CD8-positive, alpha-beta memory T cell (primary cell): ENCODE results near the gene CYTIP. TPM values are rescaled to one million over a fixed set of nuclear protein-coding genes. Genes with fewer than 3 reads are reported as not detected.
"Not testable (repeated sequence)": the region's sequence is repeated elsewhere in the genome, so short reads cannot be mapped to it uniquely, and the experiment has no call there.

Source experiments
- CTCF ChIA-PET: fragments of 350-600 bp; sonication (Branson Sonifier 250); formaldehyde crosslinking; loops from one replicate; lab custom pipeline; 2021; ENCODE audit warnings: antibody characterized with exemption; lab: Charles Lee
- POLR2A ChIA-PET: fragments of 350-600 bp; sonication (Branson Sonifier 250); formaldehyde crosslinking; loops from one replicate; lab custom pipeline; 2021; ENCODE audit warnings: antibody characterized with exemption; lab: Charles Lee
- DNase-seq, 5 donors: peaks; one replicate each; pipeline versions ENCODE4 v3.0.0 to v3.0.0-alpha.2; 2020 to 2022; ENCODE audit warnings: mixed read lengths in 1 of 5
- H3K27ac ChIP-seq: one replicate; pipeline ENCODE4 v1.7.0; 2013; ENCODE audit warnings: low read depth, mild to moderate bottlenecking, low read length, moderate library complexity
- H3K27me3 ChIP-seq: 2 replicates; pipeline ENCODE4 v1.7.0; 2013; ENCODE audit warnings: low read length, mild to moderate bottlenecking; ENCODE audit not compliant: insufficient read depth, poor library complexity, severe bottlenecking
- H3K36me3 ChIP-seq: 2 replicates; pipeline ENCODE4 v1.7.0; 2013; ENCODE audit warnings: mild to moderate bottlenecking, low read length, moderate library complexity; ENCODE audit not compliant: insufficient read depth
- H3K4me1 ChIP-seq: 2 replicates; pipeline ENCODE4 v1.7.0; 2013; ENCODE audit warnings: mild to moderate bottlenecking, low read length, moderate library complexity; ENCODE audit not compliant: insufficient read depth
- H3K4me3 ChIP-seq: 2 replicates; pipeline ENCODE4 v1.7.0; 2013; ENCODE audit warnings: mild to moderate bottlenecking, low read length
- H3K9me3 ChIP-seq: 2 replicates; pipeline ENCODE4 v1.7.0; 2013; ENCODE audit warnings: mild to moderate bottlenecking, low read length
- H3K27ac Mint-ChIP-seq, 8 donors: one replicate each; pipeline ENCODE4 v1.8.0; 2020 to 2021; ENCODE audit warnings: mixed read lengths in 8 of 8, mild to moderate bottlenecking in 6 of 8, inconsistent platforms in 3 of 8, moderate library complexity in 3 of 8
- H3K27me3 Mint-ChIP-seq, 2 donors: one replicate each; pipeline ENCODE4 v1.8.0; 2020 to 2021; ENCODE audit warnings: mixed read lengths in 2 of 2, mild to moderate bottlenecking in 1 of 2, moderate library complexity in 1 of 2
- H3K36me3 Mint-ChIP-seq, 3 donors: one replicate each; pipeline ENCODE4 v1.8.0; 2020 to 2021; ENCODE audit warnings: mixed read lengths in 3 of 3, inconsistent platforms in 1 of 3, mild to moderate bottlenecking in 1 of 3
- H3K4me1 Mint-ChIP-seq, 3 donors: one replicate each; pipeline ENCODE4 v1.8.0; 2020 to 2021; ENCODE audit warnings: mixed read lengths in 3 of 3, inconsistent platforms in 1 of 3, mild to moderate bottlenecking in 1 of 3
- H3K4me3 Mint-ChIP-seq, 7 donors: one replicate each; pipeline ENCODE4 v1.8.0; 2020 to 2021; ENCODE audit warnings: mixed read lengths in 7 of 7, mild to moderate bottlenecking in 6 of 7, moderate library complexity in 4 of 7, inconsistent platforms in 2 of 7
- H3K9me3 Mint-ChIP-seq, 5 donors: one replicate each; pipeline ENCODE4 v1.8.0; 2020 to 2022; ENCODE audit warnings: mixed read lengths in 5 of 5, mild to moderate bottlenecking in 3 of 5, moderate library complexity in 2 of 5, inconsistent platforms in 1 of 5
- polyA plus RNA-seq: library from polyadenylated mRNA; unstranded; fragments of 300-500 nt; fragmentation: Illumina TruSeq; gene quantifications from one replicate; pipeline ENCODE4 v1.2.3, GENCODE V29; 2021
- total RNA-seq, 2 experiments: library from RNA; stranded (reverse); gene quantifications; one replicate each; pipeline ENCODE4 v1.2.3, GENCODE V29; 2021

Gene CYTIP
- total and polyA plus RNA-seq, 3 experiments from 2014 or later: 144 to 202 (median 195) TPM

DNA sequence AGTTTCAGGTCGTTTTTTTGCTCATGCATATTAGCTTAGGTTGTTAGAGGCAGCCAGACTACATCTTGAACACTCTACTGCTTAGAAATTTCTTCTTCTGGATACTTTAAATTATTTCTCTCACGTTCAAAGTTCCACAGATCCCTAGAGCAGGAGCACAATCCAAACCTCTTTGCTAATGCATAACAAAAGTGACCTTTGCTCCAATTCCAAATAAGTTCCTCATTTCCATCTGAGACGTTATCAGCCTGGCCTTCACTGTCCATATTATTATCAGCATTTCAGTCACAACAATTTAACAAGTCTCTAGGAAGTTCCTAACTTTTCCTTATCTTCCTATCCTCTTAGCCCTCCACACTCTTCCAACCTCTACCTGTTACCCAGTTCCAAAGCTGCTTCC is 67.8 kb downstream of the CYTIP start:
- H3K27me3 ChIP-seq: no peaks in the 10 kb centered on the region
- H3K9me3 ChIP-seq: peaks cover 13% of the 10 kb centered on the region
- Mint-ChIP-seq H3K27ac (peak overlapping the region in 1 of 8 donors; percentile 10), H3K9me3 (peaks cover 15 to 24% (median 22%) of the 10 kb centered on the region in 5 donors), H3K4me1 (peaks cover 13 to 15% (median 15%) of the 10 kb centered on the region in 3 donors), H3K36me3 (peaks cover 8 to 30% (median 17%) of the 10 kb centered on the region in 3 donors), H3K27me3 (no peaks in the 10 kb centered on the region), H3K4me3 (peak overlapping the region in 1 of 7 donors; percentile 4)
- peaks cover 7% of the 10 kb centered on the region for H3K4me1 ChIP-seq
- no peak overlapping the region for H3K4me3 ChIP-seq
- DNase-seq: no peak
- H3K36me3 ChIP-seq: no peaks in the 10 kb centered on the region
- no peak overlapping the region for H3K27ac ChIP-seq
- ChIA-PET CTCF (no interaction called here), POLR2A (no interaction called here)

DNA sequence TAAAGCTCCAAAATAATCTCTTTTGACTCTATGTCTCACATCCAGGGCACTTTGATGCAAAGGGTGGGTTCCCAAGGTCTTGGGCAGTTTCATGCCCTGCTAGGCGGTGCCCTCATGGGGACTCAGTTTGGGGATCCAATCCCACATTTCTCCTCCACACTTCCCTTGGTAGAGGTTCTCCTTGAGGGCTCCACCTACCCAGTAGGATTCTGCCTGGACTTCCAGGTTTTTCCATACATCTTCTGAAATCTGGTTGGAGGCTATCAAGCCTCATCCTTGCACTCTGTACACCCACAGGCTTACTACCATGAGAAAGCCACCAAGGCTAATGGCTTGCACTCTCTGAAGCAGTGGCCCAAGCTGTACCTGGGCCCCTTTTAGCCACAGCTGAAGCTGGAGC is 68.5 kb downstream of the CYTIP start:
- ChIA-PET CTCF (no interaction called here), POLR2A (no interaction called here)
- peaks cover under 1% of the 10 kb centered on the region for H3K4me1 ChIP-seq
- Mint-ChIP-seq H3K4me1 (peaks cover 6 to 9% (median 9%) of the 10 kb centered on the region in 3 donors), H3K27ac (peak overlapping the region in 2 of 8 donors; percentile 7 to 36), H3K27me3 (no peaks in the 10 kb centered on the region), H3K36me3 (peaks cover 8 to 25% (median 17%) of the 10 kb centered on the region in 3 donors), H3K4me3 (no peak overlapping the region), H3K9me3 (peaks cover 15 to 24% (median 22%) of the 10 kb centered on the region in 5 donors)
- H3K9me3 ChIP-seq: peaks cover 13% of the 10 kb centered on the region
- H3K36me3 ChIP-seq: no peaks in the 10 kb centered on the region
- no peak for DNase-seq
- H3K27ac ChIP-seq: no peak overlapping the region
- H3K4me3 ChIP-seq: no peak overlapping the region
- H3K27me3 ChIP-seq: no peaks in the 10 kb centered on the region

DNA sequence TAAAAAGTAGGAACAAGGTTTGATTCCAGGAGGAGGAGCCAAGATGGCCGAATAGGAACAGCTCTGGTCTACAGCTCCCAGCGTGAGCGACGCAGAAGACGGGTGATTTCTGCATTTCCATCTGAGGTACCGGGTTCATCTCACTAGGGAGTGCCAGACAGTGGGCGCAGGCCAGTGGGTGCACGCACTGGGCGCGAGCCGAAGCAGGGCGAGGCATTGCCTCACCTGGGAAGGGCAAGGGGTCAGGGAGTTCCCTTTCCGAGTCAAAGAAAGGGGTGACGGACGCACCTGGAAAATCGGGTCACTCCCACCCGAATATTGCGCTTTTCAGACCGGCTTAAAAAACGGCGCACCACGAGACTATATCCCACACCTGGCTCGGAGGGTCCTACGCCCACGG is 75.4 kb downstream of the CYTIP start:
- H3K9me3 Mint-ChIP-seq, H3K4me3 ChIP-seq, CTCF ChIA-PET, POLR2A ChIA-PET, H3K9me3 ChIP-seq, H3K4me3 Mint-ChIP-seq, H3K27me3 ChIP-seq, H3K36me3 ChIP-seq, H3K27ac ChIP-seq, H3K27me3 Mint-ChIP-seq, DNase-seq: not testable (repeated sequence)
- Mint-ChIP-seq H3K27ac (peak overlapping the region in 1 of 8 donors; percentile 4), H3K36me3 (peaks cover 0 to 22% (median 8%) of the 10 kb centered on the region in 3 donors), H3K4me1 (peaks cover 23 to 31% (median 30%) of the 10 kb centered on the region in 3 donors)
- H3K4me1 ChIP-seq: peaks cover 19% of the 10 kb centered on the region

DNA sequence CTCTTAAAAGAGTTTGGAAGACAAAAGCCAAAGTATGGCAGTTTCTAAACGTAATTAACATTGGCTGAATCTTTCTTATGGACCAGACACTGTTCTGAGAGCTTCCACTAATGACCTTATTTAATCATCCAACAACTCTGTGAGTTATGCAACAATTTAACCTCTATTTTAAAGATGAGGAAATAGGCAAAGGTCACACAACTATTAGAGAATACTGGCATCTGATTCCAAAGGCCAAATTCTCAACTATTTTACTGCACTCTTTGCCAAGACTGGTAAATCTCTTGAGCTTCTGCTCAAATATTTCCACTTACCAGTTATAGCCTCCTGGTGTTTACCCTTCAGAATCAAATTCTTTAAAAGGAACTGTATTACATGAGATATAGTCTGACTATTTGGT is 76.2 kb downstream of the CYTIP start:
- H3K36me3 Mint-ChIP-seq: peaks cover 0 to 25% (median 11%) of the 10 kb centered on the region in 3 donors
- H3K9me3 ChIP-seq: no peaks in the 10 kb centered on the region
- no peak overlapping the region for H3K27ac ChIP-seq
- H3K27ac Mint-ChIP-seq: no peak overlapping the region
- ChIA-PET POLR2A (no interaction called here), CTCF (no interaction called here)
- no peaks in the 10 kb centered on the region for H3K36me3 ChIP-seq
- no peaks in the 10 kb centered on the region for H3K27me3 Mint-ChIP-seq
- H3K9me3 Mint-ChIP-seq: peaks cover 0 to 8% (median 2%) of the 10 kb centered on the region in 5 donors
- H3K4me3 ChIP-seq: no peak overlapping the region
- H3K4me3 Mint-ChIP-seq: no peak overlapping the region
- H3K27me3 ChIP-seq: no peaks in the 10 kb centered on the region
- peaks cover 31 to 38% (median 38%) of the 10 kb centered on the region in 3 donors for H3K4me1 Mint-ChIP-seq
- peaks cover 25% of the 10 kb centered on the region for H3K4me1 ChIP-seq
- DNase-seq: no peak

Other genes with a start within 250 kb of the CYTIP start
- gene GALNT5, start 186.4 kb downstream of the CYTIP start, total RNA-seq: not detected
- gene GALNT5, start 186.4 kb downstream of the CYTIP start, polyA plus RNA-seq: not detected
- under 1 TPM; 0.42 to 0.64 TPM for gene ERMN, start 118.3 kb downstream of the CYTIP start, total RNA-seq
- gene ERMN, start 118.3 kb downstream of the CYTIP start, polyA plus RNA-seq: 0.20 TPM
- gene ACVR1C, start 184.8 kb upstream of the CYTIP start, total RNA-seq: under 1 TPM; 0.61 to 0.66 TPM
- 0.60 TPM for gene ACVR1C, start 184.8 kb upstream of the CYTIP start, polyA plus RNA-seq